Endothelial cell of hepatic sinusoid (primary cell): Measurements from ENCODE around the gene ZNF445.
"Not testable (repeated sequence)": the region's sequence is repeated elsewhere in the genome, so short reads cannot be mapped to it uniquely, and the experiment has no call there.

Experiments used
- in situ Hi-C: cut with HindIII; loops from 2 replicates; pipeline ENCODE4 v1.10.0; 2017; ENCODE audit warnings: low sequenced_read_pairs

Gene ZNF445

GRCh38 chr3:44476963-44477311 is 533 bp downstream of the ZNF445 start:
- in situ Hi-C loops: no loop called here

- in situ Hi-C loops: no loop called here
Measured at GRCh38 chr3:44476181-44476611, 1.3 kb downstream of the ZNF445 start.

- in situ Hi-C loops: not testable (repeated sequence)
Measured at GRCh38 chr3:44474886-44475285, 2.6 kb downstream of the ZNF445 start.

GRCh38 chr3:44470430-44470829 is 7.0 kb downstream of the ZNF445 start:
- in situ Hi-C loops: no loop called here

GRCh38 chr3:44469914-44470313 is 7.6 kb downstream of the ZNF445 start:
- in situ Hi-C loops: no loop called here

GRCh38 chr3:44468572-44469520 is 8.6 kb downstream of the ZNF445 start:
- in situ Hi-C loops: no loop called here

GRCh38 chr3:44468099-44468537 is 9.4 kb downstream of the ZNF445 start:
- in situ Hi-C loops: not testable (repeated sequence)

- in situ Hi-C loops: no loop called here
Measured at GRCh38 chr3:44467241-44467640, 10.2 kb downstream of the ZNF445 start.

- in situ Hi-C loops: not testable (repeated sequence)
Measured at GRCh38 chr3:44464920-44465319, 12.6 kb downstream of the ZNF445 start.

- in situ Hi-C loops: no loop called here
Measured at GRCh38 chr3:44464509-44464908, 13.0 kb downstream of the ZNF445 start.

GRCh38 chr3:44460050-44460449 is 17.4 kb downstream of the ZNF445 start:
- in situ Hi-C loops: not testable (repeated sequence)

GRCh38 chr3:44455318-44455717 is 22.2 kb downstream of the ZNF445 start:
- in situ Hi-C loops: no loop called here

- in situ Hi-C loops: no loop called here
Measured at GRCh38 chr3:44454258-44454657, 23.2 kb downstream of the ZNF445 start.

- in situ Hi-C loops: no loop called here
Measured at GRCh38 chr3:44451441-44451840, 26.0 kb downstream of the ZNF445 start.

- in situ Hi-C loops: no loop called here
Measured at GRCh38 chr3:44446929-44447328, 30.5 kb downstream of the ZNF445 start.

GRCh38 chr3:44445786-44446185 is 31.7 kb downstream of the ZNF445 start:
- in situ Hi-C loops: no loop called here

GRCh38 chr3:44444896-44445691 is 32.4 kb downstream of the ZNF445 start:
- in situ Hi-C loops: no loop called here

GRCh38 chr3:44444437-44444836 is 33.0 kb downstream of the ZNF445 start:
- in situ Hi-C loops: no loop called here

- in situ Hi-C loops: no loop called here
Measured at GRCh38 chr3:44442596-44443309, 34.7 kb downstream of the ZNF445 start.

- in situ Hi-C loops: no loop called here
Measured at GRCh38 chr3:44439499-44440295, 37.8 kb downstream of the ZNF445 start.
